HUES6 (cell line): ENCODE data around the gene HOXA7.
A peak's percentile ranks its signal among the peaks of the same experiment; 100 is the strongest.

Source experiments
- H3K27ac ChIP-seq: 2 replicates; pipeline ENCODE4 v1.7.0; 2013; ENCODE audit warnings: low read depth, mild to moderate bottlenecking, low read length, inconsistent platforms
- H3K27me3 ChIP-seq: 2 replicates; pipeline ENCODE4 v1.6.1; 2013; ENCODE audit warnings: low read length; ENCODE audit not compliant: control insufficient read depth, insufficient read depth
- H3K36me3 ChIP-seq: 2 replicates; pipeline ENCODE4 v1.6.1; 2013; ENCODE audit warnings: low read length; ENCODE audit not compliant: control insufficient read depth, insufficient read depth
- H3K4me1 ChIP-seq: 2 replicates; pipeline ENCODE4 v1.6.1; 2013; ENCODE audit warnings: low read length; ENCODE audit not compliant: control insufficient read depth, insufficient read depth
- H3K4me3 ChIP-seq: 2 replicates; pipeline ENCODE4 v1.5.1; 2013; ENCODE audit warnings: low read depth, low read length
- H3K9ac ChIP-seq: one replicate; pipeline ENCODE4 v1.6.1; 2013; ENCODE audit warnings: mild to moderate bottlenecking, low read length
- H3K9me3 ChIP-seq: 2 replicates; pipeline ENCODE4 v1.6.1; 2013; ENCODE audit warnings: low read depth, low read length; ENCODE audit not compliant: control insufficient read depth, insufficient read depth

HOXA7 gene

GRCh38 chr7:27161214-27161720, 4.8 kb upstream of the HOXA7 start:
- Histone ChIP-seq H3K9me3 (no peaks in the 10 kb centered on the region; the same call in 1 of the 2 replicates), H3K27ac (no peak overlapping the region), H3K27me3 (peaks cover 100% of the 10 kb centered on the region), H3K4me1 (peaks cover 23% of the 10 kb centered on the region), H3K4me3 (peak overlapping the region; percentile 66), H3K9ac (no peak overlapping the region), H3K36me3 (no peaks in the 10 kb centered on the region; the same call in 1 of the 2 replicates)

DNA sequence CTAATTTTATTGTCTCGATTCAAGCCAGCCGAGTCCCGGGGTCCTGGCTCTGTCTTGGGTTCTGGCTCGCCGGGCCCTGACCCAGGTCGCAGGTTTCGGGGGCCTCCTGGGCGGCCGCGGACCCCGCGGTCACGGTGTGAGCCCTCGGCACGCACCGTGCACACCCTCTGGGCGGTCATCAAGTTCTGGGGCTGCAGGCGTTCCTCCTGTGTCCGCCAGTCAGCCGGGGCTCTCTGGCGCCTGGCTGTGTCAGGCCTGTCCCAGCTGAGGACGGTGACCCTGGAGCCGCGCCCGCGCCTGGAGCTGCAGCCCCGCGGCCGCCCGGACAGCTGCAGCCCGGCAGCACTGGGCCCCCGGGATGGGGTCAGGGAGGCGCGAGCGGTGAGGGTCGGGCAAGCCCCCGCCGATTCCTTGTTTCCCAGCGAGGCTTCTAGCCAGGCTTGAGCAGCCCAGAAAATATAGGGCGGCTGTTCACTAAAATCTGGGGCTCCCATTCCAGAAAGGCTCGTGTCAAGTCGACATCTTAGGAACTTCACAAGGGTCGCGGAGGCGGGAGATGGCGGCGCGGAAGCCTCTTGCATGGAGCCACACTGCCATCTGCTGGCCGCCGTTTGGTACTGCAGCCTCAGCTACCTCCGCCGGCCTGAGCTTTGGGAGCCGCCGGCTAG, 4.2 kb upstream of the HOXA7 start:
- Histone ChIP-seq H3K9me3 (no peaks in the 10 kb centered on the region; the same call in 1 of the 2 replicates), H3K36me3 (no peaks in the 10 kb centered on the region; the same call in 1 of the 2 replicates), H3K9ac (peak overlapping the region; percentile 68), H3K4me1 (peaks cover 23% of the 10 kb centered on the region), H3K4me3 (peak overlapping the region; percentile 66), H3K27me3 (peaks cover 100% of the 10 kb centered on the region), H3K27ac (peak overlapping the region; percentile 49; the same call in 1 of the 2 replicates)

GRCh38 chr7:27160145-27160545, 3.7 kb upstream of the HOXA7 start:
- Histone ChIP-seq H3K27ac (no peak overlapping the region; the same call in 1 of the 2 replicates), H3K27me3 (peaks cover 100% of the 10 kb centered on the region)

DNA sequence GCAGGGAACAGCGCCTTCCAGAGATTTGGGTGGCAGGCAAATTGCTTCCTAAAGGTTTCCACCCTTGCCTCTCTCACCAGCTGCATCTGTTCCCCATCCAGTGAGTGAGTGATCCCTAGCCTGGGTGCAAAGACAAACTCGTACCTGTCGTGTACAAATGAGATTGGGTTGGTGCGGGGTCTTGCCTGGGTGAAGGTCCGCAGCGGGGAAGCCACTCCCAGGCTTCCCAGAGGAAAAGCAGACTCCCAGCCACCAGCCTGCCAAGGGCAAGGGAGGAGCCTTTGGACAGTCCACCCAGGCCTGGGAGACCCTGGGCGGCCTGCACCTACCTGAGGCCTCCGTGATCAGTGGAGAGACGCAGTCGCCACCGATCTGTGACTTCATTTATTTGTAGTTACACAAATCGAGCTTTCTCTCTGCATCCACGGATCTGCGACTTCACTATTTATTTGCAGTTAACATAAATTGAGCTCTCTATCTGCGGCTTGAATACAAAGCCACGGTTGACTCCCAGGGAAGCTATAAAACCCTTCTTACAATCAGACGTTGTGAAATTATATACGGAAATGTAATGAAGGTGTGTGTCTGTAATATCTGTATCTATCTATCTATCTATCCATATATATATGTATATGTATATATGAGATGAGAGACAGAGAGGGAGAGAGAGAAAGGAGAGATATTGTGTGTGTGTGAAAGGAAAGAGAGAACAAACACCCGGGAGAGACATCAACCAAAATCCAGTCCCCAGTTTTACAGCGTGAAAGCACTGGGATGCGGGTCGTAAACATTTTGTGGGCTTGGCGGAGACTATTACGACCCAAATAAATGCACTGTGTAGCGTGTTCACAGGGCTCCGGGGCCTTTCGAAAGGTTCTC, 3.0 kb upstream of the HOXA7 start:
- Histone ChIP-seq H3K9ac (peak overlapping the region; percentile 68), H3K9me3 (no peaks in the 10 kb centered on the region; the same call in 1 of the 2 replicates), H3K36me3 (no peaks in the 10 kb centered on the region; the same call in 1 of the 2 replicates), H3K27me3 (peaks cover 100% of the 10 kb centered on the region), H3K4me3 (no peak overlapping the region), H3K4me1 (peaks cover 21% of the 10 kb centered on the region; the same call in 1 of the 2 replicates), H3K27ac (no peak overlapping the region)

More at GRCh38 chr7:27160145-27160545, 3.7 kb upstream of the HOXA7 start:
- H3K9ac ChIP-seq, result peak overlapping the region; percentile 68
- no peaks in the 10 kb centered on the region; the same call in 1 of the 2 replicates for H3K36me3 ChIP-seq
- H3K4me3 ChIP-seq, result peak overlapping the region; percentile 66; the same call in 1 of the 2 replicates
- peaks cover 25% of the 10 kb centered on the region for H3K4me1 ChIP-seq
- no peaks in the 10 kb centered on the region; the same call in 1 of the 2 replicates for H3K9me3 ChIP-seq

- Histone ChIP-seq H3K9me3 (no peaks in the 10 kb centered on the region; the same call in 1 of the 2 replicates), H3K27me3 (peaks cover 100% of the 10 kb centered on the region), H3K4me1 (peaks cover 14% of the 10 kb centered on the region; the same call in 1 of the 2 replicates), H3K9ac (peak overlapping the region; percentile 42), H3K36me3 (no peaks in the 10 kb centered on the region; the same call in 1 of the 2 replicates), H3K27ac (no peak overlapping the region), H3K4me3 (no peak overlapping the region)
Observed at GRCh38 chr7:27158436-27159265, 2.2 kb upstream of the HOXA7 start.

- Histone ChIP-seq H3K27me3 (peaks cover 100% of the 10 kb centered on the region), H3K27ac (no peak overlapping the region), H3K36me3 (no peaks in the 10 kb centered on the region), H3K9ac (no peak overlapping the region), H3K4me3 (no peak overlapping the region), H3K9me3 (no peaks in the 10 kb centered on the region; the same call in 1 of the 2 replicates), H3K4me1 (peaks cover 14% of the 10 kb centered on the region; the same call in 1 of the 2 replicates)
Observed at GRCh38 chr7:27157702-27158431, 1.4 kb upstream of the HOXA7 start.

- H3K9ac ChIP-seq, result peak overlapping the region; percentile 66
- peaks cover 14% of the 10 kb centered on the region; the same call in 1 of the 2 replicates for H3K4me1 ChIP-seq
- H3K27me3 ChIP-seq, result peaks cover 100% of the 10 kb centered on the region
- no peak overlapping the region for H3K27ac ChIP-seq
- no peaks in the 10 kb centered on the region; the same call in 1 of the 2 replicates for H3K9me3 ChIP-seq
- peak overlapping the region; percentile 37; the same call in 1 of the 2 replicates for H3K4me3 ChIP-seq
- H3K36me3 ChIP-seq, result no peaks in the 10 kb centered on the region
Observed at GRCh38 chr7:27156916-27157701, 634 bp upstream of the HOXA7 start.

DNA sequence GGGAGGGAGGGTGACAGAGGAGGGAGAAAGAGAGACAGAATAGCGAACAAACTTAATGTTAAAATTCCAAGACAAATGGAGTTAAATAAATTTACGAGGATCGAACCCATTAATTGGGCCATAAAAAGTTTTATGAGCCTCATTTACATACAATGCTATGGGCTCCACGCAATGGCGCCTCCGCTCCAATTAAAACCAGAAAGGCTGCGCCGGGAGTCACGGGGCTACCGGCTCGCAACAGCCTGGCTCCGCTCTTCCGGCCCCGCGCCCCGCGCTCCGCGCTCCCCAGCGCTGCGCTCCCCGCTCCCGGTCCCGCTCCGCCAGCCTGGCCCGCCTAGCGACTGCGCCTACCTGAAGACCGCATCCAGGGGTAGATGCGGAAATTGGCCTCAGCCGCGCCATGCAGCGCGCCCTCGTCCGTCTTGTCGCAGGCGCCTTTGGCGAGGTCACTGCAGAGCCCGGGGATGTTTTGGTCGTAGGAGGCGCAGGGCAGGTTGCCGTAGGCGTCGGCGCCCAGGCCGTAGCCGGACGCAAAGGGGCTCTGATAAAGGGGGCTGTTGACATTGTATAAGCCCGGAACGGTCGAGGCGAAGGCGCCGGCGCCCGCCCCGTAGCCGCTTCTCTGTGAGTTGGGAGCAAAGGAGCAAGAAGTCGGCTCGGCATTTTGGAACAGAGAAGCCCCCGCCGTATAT, 513 bp downstream of the HOXA7 start:
- H3K9ac ChIP-seq, result peak overlapping the region; percentile 75
- peaks cover 100% of the 10 kb centered on the region for H3K27me3 ChIP-seq
- peak overlapping the region; percentile 59 for H3K4me3 ChIP-seq
- H3K9me3 ChIP-seq, result no peaks in the 10 kb centered on the region; the same call in 1 of the 2 replicates
- no peaks in the 10 kb centered on the region for H3K36me3 ChIP-seq
- peaks cover 22% of the 10 kb centered on the region; the same call in 1 of the 2 replicates for H3K4me1 ChIP-seq
- H3K27ac ChIP-seq, result no peak overlapping the region
